Heart right ventricle (tissue), 16 donors: ENCODE results near the gene NPC1L1. TPM values are rescaled to one million over a fixed set of nuclear protein-coding genes. Genes with fewer than 3 reads are reported as not detected.
A peak's percentile ranks its signal among the peaks of the same experiment; 100 is the strongest.

Experiments used
- ATAC-seq, 8 donors: fragments of 200-7000 bp; cut with Tn5 transposase; one replicate each; pipeline ENCODE4 v1.9.1; 2020; ENCODE audit warnings: mild to moderate bottlenecking in 8 of 8, moderate library complexity in 8 of 8, moderate number of reproducible peaks in 1 of 8
- DNase-seq, 2 donors: peaks; one replicate each; pipeline ENCODE4 v3.0.0-alpha.2; 2020
- H3K27ac ChIP-seq, 10 donors: fragments of 200-600 bp; sonication (generic) in 2 of 10; one replicate each; pipeline versions ENCODE4 v1.5.0 to v1.8.0; 2020 to 2022; ENCODE audit warnings: mild to moderate bottlenecking in 3 of 10
- H3K27me3 ChIP-seq, 7 donors: fragments of 200-600 bp; one replicate each; pipeline ENCODE4 v1.8.0; 2021 to 2022; ENCODE audit warnings: mild to moderate bottlenecking in 2 of 7
- H3K36me3 ChIP-seq, 9 donors: fragments of 200-600 bp; sonication (generic) in 1 of 9; one replicate each; pipeline versions ENCODE4 v1.5.0 to v1.8.0; 2020 to 2022; ENCODE audit warnings: mild to moderate bottlenecking in 2 of 9
- H3K4me1 ChIP-seq, 9 donors: fragments of 200-600 bp; sonication (generic) in 1 of 9; one replicate each; pipeline versions ENCODE4 v1.5.0 to v1.8.0; 2020 to 2022; ENCODE audit warnings: mild to moderate bottlenecking in 4 of 9
- H3K4me3 ChIP-seq, 10 donors: fragments of 200-600 bp; sonication (generic) in 2 of 10; one replicate each; pipeline versions ENCODE4 v1.5.0 to v1.8.0; 2020 to 2022; ENCODE audit warnings: mild to moderate bottlenecking in 7 of 10, moderate library complexity in 2 of 10
- H3K9me3 ChIP-seq, 11 donors: fragments of 200-600 bp in 10 of 11; sonication (generic) in 2 of 11; one replicate each; pipeline versions ENCODE4 v1.5.0 to v1.8.0; 2013 to 2022; ENCODE audit warnings: mild to moderate bottlenecking in 2 of 11, control low read depth in 1 of 11, moderate library complexity in 1 of 11
- CTCF ChIP-seq, 9 donors: fragments of 200-600 bp; sonication (generic) in 2 of 9; IDR thresholded peaks; one replicate each; pipeline versions ENCODE4 v1.5.0 to v1.8.0; 2021 to 2022; ENCODE audit warnings: antibody characterized with exemption in 9 of 9, mild to moderate bottlenecking in 5 of 9, moderate library complexity in 1 of 9
- WGBS, 2 donors: extraction: QIAGEN DNeasy Blood & Tissue Kit; methylation state at CpG; one replicate each; pipeline ENCODE4 v1.1.7; 2013; ENCODE audit warnings: inconsistent platforms in 1 of 2; 5-methylcytosine and 5-hydroxymethylcytosine counted together
- intact Hi-C, 10 donors: fragments of 100-400 bp; cut with DNase I; formaldehyde crosslinking; loops; one replicate each; pipeline versions ENCODE4 v1.11.1 to v1.14.2; 2022
- polyA plus RNA-seq, 2 donors: library from polyadenylated mRNA; stranded (reverse); fragments of 200-250 nt; gene quantifications; one replicate each; pipeline ENCODE4 v1.2.3, GENCODE V29; 2013
- total RNA-seq, 10 donors: library from RNA; stranded (reverse); fragmentation: NEBNext Ultra II Directional in 3 of 10; extraction: Animal tissue kit (Norgen Biotek cat#: 25700) in 3 of 10; gene quantifications; one replicate each; pipeline versions ENCODE4 v1.2.1 to v1.2.4, GENCODE V29; 2021 to 2023
- donor health status: Arrhythmogenic right ventricular cardiomyopathy.
- donor health status: ischemic (EF 13 %, LVEDD 7.1; RV severe dilation, severe dysfunction).
- donor health status: healthy with polysubstance abuse.
- donor health status: DM: no; HTN: yes; CAD: no.
- donor health status: DM: no; HTN: no; CAD: no.
- donor health status: ischemic (EF 25% LVEDD 6.9; RV normal size, moderate dysfunction).
- donor health status: ischemic (EF 25% LVEDD 5.7; RV mildly dilated, moderate dysfunction).
- donor health status: healthy.
- donor health status: DM: yes; HTN: yes; CAD: no.
- donor health status: Ischemic cardiomyopathy.
- donor health status: ischemic (EF 35%, LVEDD 5.7; RV mildly dilated, moderate dysfunction).
- donor health status: nonischemic (EF 11% LVEDD 7.7; RV severe dilation, severe dysfunction).
- donor health status: DM: yes; HTN: yes; CAD: no.
- donor health status: PGD.
- donor health status: ischemic (EF 29% LVEDD 5.4; RV normal size, mild dysfunction).
- donor health status: nonischemic (EF 23%, LVEDD 6.1; RV moderate dilation, normal function).

The NPC1L1 gene
- total and polyA plus RNA-seq, 12 donors, result under 0.01 to 0.29 (median 0.12) TPM; not detected in 1

- H3K36me3 ChIP-seq, result peaks cover 0 to 81% (median 0%) of the 10 kb centered on the region in 9 donors
- DNase-seq, result no peak
- no peak overlapping the region for H3K4me3 ChIP-seq
- H3K9me3 ChIP-seq, result no peaks in the 10 kb centered on the region
- H3K27me3 ChIP-seq, result no peaks in the 10 kb centered on the region
- H3K27ac ChIP-seq, result no peak overlapping the region
- ATAC-seq, result no peak
- TF ChIP-seq CTCF (IDR thresholded peaks at IDR 0.05), result no peak
- intact Hi-C loops, result loop anchor here in 5 of 10 donors (5.0 to 10.0 kb wide), 7 partner anchors 74 to 229 kb away; partner anchors contain the start of gene CAMK2B (in 1 of the 5)
- WGBS, 2 donors, result 96% methylated on average over 1 of the region's 1 CpG
- H3K4me1 ChIP-seq, result peaks cover 3 to 66% (median 43%) of the 10 kb centered on the region in 9 donors
These were observed 69.7 kb downstream of the NPC1L1 start for GRCh38 chr7:44471436-44471835.

GRCh38 chr7:44470628-44471245 lies 70.4 kb downstream of the NPC1L1 start:
- 81 to 88% methylated on average over 5 of the region's 5 CpGs for WGBS, 2 donors
- no peak for TF ChIP-seq CTCF (IDR thresholded peaks at IDR 0.05)
- intact Hi-C loops, result loop anchor here in 5 of 10 donors (5.0 to 10.0 kb wide), 7 partner anchors 73 to 228 kb away; partner anchors contain the start of gene CAMK2B (in 1 of the 5)
- Histone ChIP-seq H3K36me3 (peaks cover 0 to 81% (median 0%) of the 10 kb centered on the region in 9 donors), H3K4me1 (peaks cover 3 to 70% (median 49%) of the 10 kb centered on the region in 9 donors), H3K9me3 (no peaks in the 10 kb centered on the region), H3K4me3 (no peak overlapping the region), H3K27me3 (no peaks in the 10 kb centered on the region), H3K27ac (peak overlapping the region in 3 of 10 donors; percentile 16 to 22 (median 21))
- ATAC-seq (no peak), DNase-seq (no peak)

- WGBS, 2 donors, result 78 to 86% methylated on average over 2 of the region's 2 CpGs
- H3K27me3 ChIP-seq, result no peaks in the 10 kb centered on the region
- intact Hi-C loops, result loop anchor here in 5 of 10 donors (5.0 to 10.0 kb wide), 7 partner anchors 73 to 228 kb away; partner anchors contain the start of gene CAMK2B (in 1 of the 5)
- no peaks in the 10 kb centered on the region for H3K9me3 ChIP-seq
- TF ChIP-seq CTCF (IDR thresholded peaks at IDR 0.05), result no peak
- H3K27ac ChIP-seq, result peak overlapping the region in 3 of 10 donors; percentile 16 to 22 (median 21)
- DNase-seq (no peak), ATAC-seq (no peak)
- peaks cover 4 to 76% (median 52%) of the 10 kb centered on the region in 9 donors for H3K4me1 ChIP-seq
- peaks cover 0 to 75% (median 0%) of the 10 kb centered on the region in 9 donors for H3K36me3 ChIP-seq
- no peak overlapping the region for H3K4me3 ChIP-seq
These were observed 71.0 kb downstream of the NPC1L1 start for GRCh38 chr7:44470135-44470479.

GRCh38 chr7:44469461-44470134 lies 71.5 kb downstream of the NPC1L1 start:
- Histone ChIP-seq H3K27me3 (no peaks in the 10 kb centered on the region), H3K36me3 (peaks cover 0 to 70% (median 0%) of the 10 kb centered on the region in 9 donors), H3K9me3 (no peaks in the 10 kb centered on the region), H3K4me1 (peaks cover 5 to 81% (median 55%) of the 10 kb centered on the region in 9 donors), H3K27ac (peak overlapping the region in 2 of 10 donors; percentile 16 to 21), H3K4me3 (no peak overlapping the region)
- 54 to 60% methylated on average over 4 of the region's 4 CpGs for WGBS, 2 donors
- DNase-seq, result no peak
- ATAC-seq, result no peak
- TF ChIP-seq CTCF (IDR thresholded peaks at IDR 0.05), result no peak
- intact Hi-C loops, result loop anchor here in 5 of 10 donors (5.0 to 10.0 kb wide), 7 partner anchors 72 to 227 kb away; partner anchors contain the start of gene CAMK2B (in 1 of the 5)
